H1 (cell line): ENCODE results near the gene RMND5A. TPM values are rescaled to one million over a fixed set of nuclear protein-coding genes. Genes with fewer than 3 reads are reported as not detected.

Experiments
- ASH2L ChIP-seq: fragments of 200-600, 300-600 bp; sonication (generic); IDR thresholded peaks from one replicate; pipeline ENCODE4 v1.7.1; 2017; ENCODE audit warnings: low read length
- CEBPB ChIP-seq: IDR thresholded peaks from 2 replicates; pipeline ENCODE4 v1.6.1; 2012; ENCODE audit warnings: low read depth, low read length
- CREB1 ChIP-seq: IDR thresholded peaks from 2 replicates; pipeline ENCODE4 v1.6.1; 2012; ENCODE audit warnings: inconsistent platforms
- EZH2 ChIP-seq: fragments of 200-600 bp; sonication (generic); IDR thresholded peaks from 2 replicates; pipeline ENCODE4 v1.7.1; 2012; ENCODE audit warnings: low read depth, mild to moderate bottlenecking, moderate library complexity, low read length, inconsistent platforms; ENCODE audit not compliant: severe bottlenecking
- GABPA ChIP-seq: IDR thresholded peaks from 2 replicates; pipeline ENCODE4 v1.6.1; 2011; ENCODE audit warnings: mild to moderate bottlenecking, low read length, moderate library complexity, borderline replicate concordance; ENCODE audit not compliant: insufficient read depth
- GTF2F1 ChIP-seq: IDR thresholded peaks from 2 replicates; pipeline ENCODE4 v1.6.1; 2012; ENCODE audit warnings: low read depth, low read length, improper control_type of control experiment, borderline replicate concordance
- JUN ChIP-seq: IDR thresholded peaks from 2 replicates; pipeline ENCODE4 v1.6.1; 2011; ENCODE audit warnings: low read depth, mild to moderate bottlenecking, improper control_type of control experiment, low read length
- KDM1A ChIP-seq: fragments of 200-600, 300-600 bp; sonication (generic); IDR thresholded peaks from 2 replicates; pipeline ENCODE4 v1.7.1; 2016; ENCODE audit warnings: mild to moderate bottlenecking, low read length, borderline replicate concordance
- KDM4A ChIP-seq: IDR thresholded peaks from one replicate; pipeline ENCODE4 v1.7.1; 2012; ENCODE audit warnings: low read depth, mild to moderate bottlenecking, moderate library complexity, low read length, inconsistent platforms; ENCODE audit not compliant: severe bottlenecking
- MAX ChIP-seq: IDR thresholded peaks from 2 replicates; pipeline ENCODE4 v1.6.1; 2012; ENCODE audit warnings: inconsistent platforms
- SP4 ChIP-seq: IDR thresholded peaks from 2 replicates; pipeline ENCODE4 v1.6.1; 2012; ENCODE audit warnings: low read length, inconsistent platforms
- TEAD4 ChIP-seq: IDR thresholded peaks from 2 replicates; pipeline ENCODE4 v1.6.1; 2012; ENCODE audit warnings: low read depth, low read length, inconsistent platforms, mixed read lengths
- YY1 ChIP-seq: IDR thresholded peaks from 2 replicates; pipeline ENCODE4 v1.6.1; 2011; ENCODE audit warnings: low read depth, mild to moderate bottlenecking, low read length
- polyA plus RNA-seq, 7 experiments: library from polyadenylated mRNA; depleted of rRNA in 3 of 7; stranded (reverse) in 5 of 7; unstranded in 2 of 7; fragments of >200 nt in 5 of 7; fragments of 200-250 nt in 2 of 7; gene quantifications; 1 replicate in 5 of 7; 2 replicates in 1 of 7; 4 replicates in 1 of 7; pipeline versions ENCODE4 v1.2.1 to v1.2.3, GENCODE V29; 2011 to 2013; ENCODE audit warnings: missing spikeins in 2 of 7, mixed read lengths in 2 of 7
- total RNA-seq: library from RNA; stranded (reverse); fragmentation: NEBNext Ultra II Directional; extraction: Animal tissue kit (Norgen Biotek cat#: 25700); gene quantifications from 2 replicates; pipeline ENCODE4 v1.2.1, GENCODE V29; 2021
- TF ChIP-seq, protein P1 (sequence below): IDR thresholded peaks from 2 replicates; pipeline ENCODE4 v1.6.1; 2011; ENCODE audit warnings: low read length, improper control_type of control experiment

The RMND5A gene
- total and polyA plus RNA-seq, 2 of the 8 experiments (the other 6 are each of a cell fraction or from before 2014, with no cell fraction given) = 21.0 to 66.2 TPM

DNA sequence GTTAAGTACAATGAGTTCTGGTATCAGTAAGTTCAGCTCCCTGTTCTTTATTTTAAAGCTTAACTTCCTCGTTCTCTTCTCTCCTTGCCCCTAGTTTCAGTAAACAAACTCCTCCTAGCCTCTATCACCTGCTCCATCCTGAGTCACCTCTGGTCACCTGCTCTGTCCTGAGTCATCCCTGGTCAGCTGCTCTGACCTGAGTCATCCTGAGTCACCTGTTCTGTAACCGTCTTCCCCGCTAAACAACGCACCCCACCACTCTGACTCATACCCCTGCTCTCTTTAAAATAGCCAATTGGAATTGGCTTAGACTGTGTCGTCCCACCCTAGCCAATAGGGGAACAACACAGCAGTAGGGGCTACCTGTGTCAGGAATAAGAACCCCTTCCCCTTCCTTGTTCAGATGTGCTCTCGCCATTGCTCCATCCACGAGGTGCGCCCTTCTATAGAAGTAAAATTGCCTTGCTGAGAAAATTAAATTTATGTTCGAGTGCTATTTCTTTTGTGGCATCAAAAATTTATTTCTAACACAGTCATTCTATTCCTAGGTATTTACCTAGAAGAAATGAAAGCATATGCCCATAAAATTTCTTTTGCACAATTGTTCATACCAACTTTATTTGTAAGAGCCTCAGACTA, 24.9 kb upstream of the RMND5A start (continued):
- no peak for TF ChIP-seq KDM1A
- 0 out of 2 replicates have a peak, but pooled peaks have one; percentile 18 for TF ChIP-seq JUN
- TF ChIP-seq GABPA = no peak
- TF ChIP-seq GTF2F1 = no peak
- TF ChIP-seq ASH2L = no peak
- no peak for TF ChIP-seq TEAD4
- no peak for TF ChIP-seq MAX
- TF ChIP-seq, protein P1, sequence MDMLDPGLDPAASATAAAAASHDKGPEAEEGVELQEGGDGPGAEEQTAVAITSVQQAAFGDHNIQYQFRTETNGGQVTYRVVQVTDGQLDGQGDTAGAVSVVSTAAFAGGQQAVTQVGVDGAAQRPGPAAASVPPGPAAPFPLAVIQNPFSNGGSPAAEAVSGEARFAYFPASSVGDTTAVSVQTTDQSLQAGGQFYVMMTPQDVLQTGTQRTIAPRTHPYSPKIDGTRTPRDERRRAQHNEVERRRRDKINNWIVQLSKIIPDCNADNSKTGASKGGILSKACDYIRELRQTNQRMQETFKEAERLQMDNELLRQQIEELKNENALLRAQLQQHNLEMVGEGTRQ = peak; percentile 63; the same call in 1 of the 2 replicates
- no peak for TF ChIP-seq CREB1
- TF ChIP-seq YY1 = no peak
- no peak for TF ChIP-seq KDM4A
- TF ChIP-seq EZH2 = no peak
- no peak for TF ChIP-seq CEBPB
- no peak for TF ChIP-seq SP4
